ENCODE measurements around the gene ZDBF2. TPM values are rescaled to one million over a fixed set of nuclear protein-coding genes. Genes with fewer than 3 reads are reported as not detected.

ZDBF2 gene
- 10.4 and 13.1 TPM in 2 replicates for total RNA-seq

DNA sequence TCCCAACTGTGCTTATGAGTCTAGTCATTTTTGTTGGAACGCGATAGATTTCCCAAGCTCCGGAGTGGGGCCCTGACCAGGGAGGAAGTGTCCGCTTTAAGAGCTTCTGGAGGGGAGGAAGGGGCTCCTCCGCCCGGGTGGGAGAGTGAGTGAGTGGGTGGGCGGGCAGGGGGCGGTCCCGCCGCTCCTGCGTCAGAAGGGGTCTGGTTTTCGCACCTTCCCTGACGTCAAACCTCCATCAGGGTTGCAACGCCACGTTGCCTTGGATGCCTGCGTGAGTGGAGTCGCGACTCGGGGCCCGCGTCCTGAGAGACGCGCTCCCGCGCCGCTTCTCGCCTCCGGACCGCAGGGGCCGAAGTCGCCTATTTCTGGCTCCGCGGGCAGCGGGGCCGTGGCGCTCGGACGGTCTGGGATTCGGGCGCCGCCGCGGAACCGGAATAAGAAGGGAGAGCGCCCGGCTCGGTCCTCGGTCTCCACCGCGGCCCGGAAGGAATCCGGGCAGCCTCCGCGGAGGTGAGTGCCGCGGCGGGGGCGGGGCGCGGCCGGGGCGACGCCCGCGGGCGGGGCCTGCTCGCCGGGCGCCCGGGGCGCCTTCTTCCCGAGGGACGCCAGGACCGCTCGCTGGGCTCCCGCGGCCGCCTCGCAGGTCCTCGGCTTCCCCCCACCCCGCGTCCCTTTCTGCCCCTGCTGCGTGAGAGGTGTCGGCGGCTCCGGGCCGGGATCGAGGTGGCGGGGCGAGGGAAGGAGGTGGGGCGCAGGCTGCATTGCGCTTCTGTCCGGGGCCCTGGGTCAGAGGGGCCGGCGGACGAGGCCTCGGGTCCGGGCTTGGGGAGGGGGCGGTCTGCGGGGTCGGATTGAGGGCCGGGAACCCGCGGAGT is at the start of gene ZDBF2:
Gene ZDBF2, plus strand, starts transcription at position 230 of the 878 bp plus-strand sequence. CDS start 7,187 bp downstream, outside the sequence.

Other genes with a start within 250 kb of the ZDBF2 start
- 6.1 and 8.6 TPM in 2 replicates for gene INO80D, start 188.5 kb upstream of the ZDBF2 start, total RNA-seq
- gene NDUFS1, start 115.2 kb upstream of the ZDBF2 start, total RNA-seq = 110 and 203 TPM in 2 replicates
- gene EEF1B2, start 114.8 kb upstream of the ZDBF2 start, total RNA-seq = 473 and 633 TPM in 2 replicates
- gene ADAM23, start 168.9 kb downstream of the ZDBF2 start, total RNA-seq = 10.6 and 13.2 TPM in 2 replicates

Data from smooth muscle cell of trachea (primary cell).